Activated naive CD4-positive, alpha-beta T cell treated with Interleukin-2 at 50 U/mL for 16 hours (primary cell): Measurements from ENCODE around the gene CEP44.
"Not testable (repeated sequence)": the region's sequence is repeated elsewhere in the genome, so short reads cannot be mapped to it uniquely, and the experiment has no call there.

ENCODE experiments used
- DNase-seq: peaks from one replicate; pipeline ENCODE4 v3.0.0-alpha.2; 2020

The CEP44 gene

DNA sequence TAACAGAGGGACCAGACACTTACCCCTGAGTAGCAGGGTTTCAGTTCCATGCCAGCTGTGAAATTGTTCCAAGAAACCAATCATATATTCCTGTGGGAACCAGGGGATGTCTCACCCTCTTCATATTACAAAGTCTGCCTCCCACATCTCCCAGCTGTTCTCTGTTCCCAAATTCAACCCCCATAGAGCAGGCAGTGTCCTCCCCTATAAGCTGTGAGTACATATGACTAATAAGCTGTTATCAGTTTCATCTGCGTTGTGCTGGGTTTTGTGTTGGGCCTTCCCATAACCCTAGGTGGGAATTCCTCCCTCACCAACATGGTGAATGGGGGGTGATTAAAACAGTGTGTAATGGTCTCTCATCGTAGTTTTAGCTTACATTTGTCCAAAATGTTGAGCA is 41.0 kb downstream of the CEP44 start:
- no peak for DNase-seq

DNA sequence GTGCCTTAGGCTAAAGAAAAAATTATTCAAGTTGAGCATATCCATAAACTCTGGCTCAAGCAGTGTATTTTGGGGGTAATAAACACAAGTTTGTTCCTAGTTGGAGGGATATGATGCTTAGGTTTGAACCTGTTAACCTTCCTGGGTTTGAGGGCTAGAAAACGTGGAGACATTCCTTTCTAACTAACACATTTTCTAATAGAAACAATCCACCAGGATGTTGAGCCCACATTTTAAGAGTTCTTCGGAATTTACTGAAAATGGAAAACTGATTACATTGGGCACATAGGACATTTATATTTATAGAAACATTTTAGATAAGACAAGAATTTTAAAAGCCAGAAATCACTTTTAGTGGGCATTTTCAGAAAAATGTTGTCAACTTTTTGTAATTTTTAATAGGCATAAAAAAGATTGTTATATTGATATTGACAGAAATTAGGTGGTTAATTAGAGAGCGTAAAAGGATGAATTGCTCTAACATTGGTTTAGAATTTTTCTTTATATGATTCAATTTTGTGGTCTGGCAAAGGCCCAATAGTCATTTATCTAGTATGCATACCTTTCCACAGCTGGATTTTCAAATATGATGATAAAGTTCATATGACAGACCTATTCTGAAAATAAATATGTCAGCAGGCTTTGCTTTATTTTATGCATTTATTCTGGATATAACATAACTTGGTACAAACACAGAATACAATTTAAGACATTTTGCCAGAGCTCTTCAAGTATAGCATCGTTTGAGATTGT is 49.2 kb downstream of the CEP44 start:
- DNase-seq = no peak

DNA sequence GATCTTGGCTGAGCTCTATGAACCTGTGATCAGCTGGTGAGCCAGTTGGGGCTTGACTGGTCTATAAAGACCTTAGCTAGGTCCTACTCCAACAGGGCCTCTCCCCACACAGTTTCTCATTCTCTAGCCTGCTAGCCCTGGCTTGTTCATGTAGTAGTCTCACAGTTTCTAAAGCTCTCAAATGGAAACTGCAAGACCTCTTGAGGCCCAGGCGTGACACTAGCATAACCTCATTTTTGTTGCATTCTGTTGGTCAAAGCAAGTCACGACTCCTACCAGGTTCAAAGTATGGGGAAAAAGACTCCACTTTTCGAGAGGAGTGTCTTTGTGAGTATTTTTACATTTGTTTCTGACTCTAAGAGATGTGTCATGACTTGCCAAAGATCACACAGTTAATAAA is 50.9 kb downstream of the CEP44 start:
- no peak for DNase-seq

DNA sequence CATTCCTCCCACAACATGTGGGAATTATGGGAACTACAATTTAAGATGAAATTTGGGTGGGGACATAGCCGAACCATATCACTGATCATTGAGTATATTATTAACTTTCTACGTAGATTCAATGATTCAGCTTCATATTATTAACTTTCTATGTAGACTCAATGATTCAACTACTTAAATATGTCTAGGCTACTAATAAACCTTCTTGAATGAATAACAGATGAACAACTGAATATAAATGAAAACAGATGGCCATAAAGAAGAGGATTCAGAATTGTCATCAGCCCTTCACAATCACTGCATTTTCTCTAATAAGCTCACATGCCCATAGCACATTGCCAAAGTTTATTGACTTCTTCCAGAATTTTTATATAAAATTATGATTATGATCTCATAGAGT is 57.0 kb downstream of the CEP44 start:
- DNase-seq = no peak

DNA sequence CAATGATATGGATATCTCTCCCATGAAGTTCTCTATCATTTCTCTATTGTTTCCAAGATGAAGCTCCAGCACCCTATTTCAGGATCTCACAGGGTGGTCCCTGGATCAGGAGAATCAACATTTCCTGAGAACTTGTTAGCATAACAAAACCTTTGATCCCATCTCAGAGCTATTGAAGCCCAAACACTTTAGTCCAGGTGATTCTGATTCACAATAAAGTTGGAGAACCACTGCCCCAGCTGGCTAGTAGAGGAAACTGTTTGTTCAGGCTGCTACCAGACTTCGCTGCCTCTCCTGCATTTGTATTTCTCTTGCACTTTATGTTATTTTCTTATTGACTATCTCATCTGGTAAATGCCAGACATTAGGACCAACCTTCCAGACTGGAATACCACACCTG is 65.4 kb downstream of the CEP44 start:
- no peak for DNase-seq

DNA sequence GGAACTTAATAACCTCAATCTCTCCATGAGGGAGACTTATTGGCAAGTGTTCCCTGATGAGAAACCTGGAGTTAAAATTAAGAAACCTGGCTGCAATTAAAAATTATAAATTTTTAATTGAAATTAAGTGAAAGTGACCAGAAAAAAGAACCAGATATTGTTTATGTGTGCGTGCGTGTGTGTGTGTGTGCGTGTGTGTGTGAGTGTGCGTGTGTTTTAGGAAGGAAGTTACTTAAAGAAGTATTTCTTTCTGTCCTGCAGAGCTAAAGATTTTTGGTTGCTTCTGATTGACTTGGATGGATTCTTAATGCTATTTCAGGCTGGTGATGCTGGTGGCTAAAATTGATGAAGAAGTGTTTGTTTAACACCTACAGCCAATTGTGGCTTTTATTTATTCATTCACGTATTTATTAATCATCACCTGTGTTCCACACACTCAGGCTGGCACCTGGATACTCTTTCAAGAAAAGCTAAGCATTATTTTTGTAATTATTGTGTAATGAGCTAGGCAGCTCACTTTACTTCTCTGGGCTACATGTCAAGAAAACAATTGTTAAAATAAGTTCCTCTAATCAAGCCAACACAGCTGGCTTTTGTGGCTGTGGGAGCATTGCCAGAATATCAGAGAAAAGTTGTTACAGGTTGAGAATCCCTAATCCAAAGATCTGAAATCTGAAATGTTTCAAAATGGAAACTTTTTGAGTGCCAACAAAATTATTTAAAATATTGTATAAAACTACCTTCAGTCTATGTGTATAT is 68.5 kb downstream of the CEP44 start:
- no peak for DNase-seq

DNA sequence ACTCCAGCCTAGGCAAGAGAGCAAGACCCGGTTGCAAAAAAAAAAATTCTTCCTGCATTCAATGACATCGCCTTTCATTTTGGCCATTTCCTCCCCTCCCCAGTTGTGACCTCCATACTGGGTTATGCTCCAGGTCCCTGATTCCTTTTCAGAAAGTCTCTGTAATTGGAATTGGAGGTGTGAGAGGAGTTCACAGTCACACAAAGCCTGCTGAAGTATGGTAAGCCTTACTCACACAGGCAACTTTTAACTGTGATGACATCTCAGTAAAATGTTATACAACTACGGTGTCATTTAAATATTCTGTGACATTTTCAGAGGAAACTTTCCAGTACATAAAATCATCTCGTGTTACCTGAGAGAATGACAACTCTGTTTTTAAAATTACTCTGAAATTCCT is 73.6 kb downstream of the CEP44 start:
- DNase-seq = no peak

DNA sequence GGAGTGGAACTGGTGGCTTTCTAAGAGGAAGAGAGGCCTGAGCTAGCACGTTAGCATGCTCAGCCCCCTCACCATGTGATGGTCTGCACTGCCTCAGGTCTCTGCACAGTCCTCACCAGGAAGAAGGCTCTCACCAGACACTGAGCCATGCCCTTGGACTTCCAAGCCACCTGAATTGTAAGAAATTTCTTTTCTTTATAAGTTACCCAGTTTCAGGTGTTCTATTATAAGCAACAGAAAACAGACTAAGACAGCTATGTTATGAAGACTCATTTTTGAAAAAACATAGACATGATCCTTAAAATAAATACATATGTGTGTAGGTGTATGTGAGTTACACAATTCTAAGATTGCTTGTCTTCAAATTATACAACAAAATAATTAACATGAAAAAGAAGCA is 74.7 kb downstream of the CEP44 start:
- no peak for DNase-seq

DNA sequence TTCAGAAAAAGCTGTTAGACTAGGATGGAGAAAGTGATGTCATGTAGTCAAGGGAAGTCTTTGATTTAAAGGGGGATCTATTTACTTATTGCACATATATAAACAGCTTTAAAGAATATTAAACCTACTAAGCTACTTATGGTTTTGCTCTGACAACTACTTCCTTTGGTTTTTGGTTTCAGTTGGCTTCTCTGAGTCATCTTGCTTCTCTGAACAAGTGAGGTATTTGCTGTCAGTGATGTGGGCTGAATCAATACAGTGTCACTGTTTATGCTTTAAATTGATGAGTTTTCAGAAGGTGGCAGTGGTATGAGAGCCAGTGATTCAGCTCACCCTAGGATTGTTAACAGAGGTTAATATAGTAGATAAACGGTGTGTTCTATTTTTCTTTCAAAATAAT is 75.1 kb downstream of the CEP44 start:
- no peak for DNase-seq

DNA sequence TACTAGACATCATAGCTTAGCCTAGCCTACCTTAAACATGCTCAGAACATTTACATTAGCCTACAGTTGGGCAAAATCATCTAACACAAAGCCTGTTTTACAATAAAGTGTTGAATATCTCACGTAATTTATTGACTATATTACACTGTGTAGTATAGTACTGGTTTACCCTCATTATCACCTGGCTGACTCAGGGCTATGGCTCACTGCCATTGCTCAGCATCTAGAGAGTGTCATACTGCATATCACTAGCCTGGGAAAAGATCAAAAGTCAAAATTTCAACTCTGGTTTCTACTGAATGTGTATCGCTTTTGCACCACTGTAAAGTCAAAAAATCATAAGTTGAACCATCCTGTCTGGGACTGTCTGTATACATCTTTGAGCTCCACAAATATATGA is 78.6 kb downstream of the CEP44 start:
- no peak for DNase-seq

DNA sequence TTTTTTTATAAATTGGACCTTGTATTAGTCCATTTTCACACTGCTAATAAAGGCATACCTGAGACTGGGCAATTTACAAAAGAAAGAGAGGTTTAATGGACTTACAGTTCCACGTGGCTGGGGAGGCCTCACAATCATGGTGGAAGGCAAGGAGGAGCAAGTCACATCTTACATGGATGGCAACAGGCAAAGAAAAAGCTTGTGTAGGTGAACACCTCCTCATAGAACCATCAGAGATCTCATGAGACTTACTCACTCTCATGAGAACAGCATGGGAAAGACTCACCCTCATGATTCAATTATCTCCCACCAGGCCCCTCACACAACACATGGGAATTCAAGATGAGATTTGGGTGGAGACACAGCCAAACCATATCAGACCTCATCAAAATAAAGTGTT is 80.1 kb downstream of the CEP44 start:
- DNase-seq = not testable (repeated sequence)

DNA sequence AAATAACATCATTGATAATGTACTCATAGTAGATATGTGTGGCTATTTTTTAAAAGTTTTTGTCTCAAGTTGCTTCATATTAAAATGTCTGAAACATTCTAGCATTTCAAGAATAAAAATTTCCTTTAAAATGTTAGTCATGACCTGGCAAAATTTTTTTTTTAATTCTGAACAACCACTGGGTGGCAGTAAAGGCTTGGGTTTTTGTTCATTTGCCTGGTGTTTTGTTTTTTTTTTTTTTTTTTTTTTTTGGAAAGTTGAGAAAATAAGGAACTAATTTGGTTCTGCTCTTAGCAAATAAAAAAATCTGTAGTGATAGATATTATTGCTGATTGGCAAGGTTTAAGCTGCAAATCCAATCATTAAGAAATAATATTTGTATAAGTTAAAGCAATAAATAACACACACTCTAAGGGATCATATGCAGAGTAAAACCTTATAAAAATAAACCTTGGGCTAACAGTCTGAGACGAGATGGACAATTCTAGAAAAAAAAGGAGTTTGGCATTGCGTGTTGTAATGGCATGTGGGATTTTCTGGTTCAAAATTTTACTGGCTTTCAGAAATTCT is 81.4 kb downstream of the CEP44 start:
- DNase-seq = no peak

DNA sequence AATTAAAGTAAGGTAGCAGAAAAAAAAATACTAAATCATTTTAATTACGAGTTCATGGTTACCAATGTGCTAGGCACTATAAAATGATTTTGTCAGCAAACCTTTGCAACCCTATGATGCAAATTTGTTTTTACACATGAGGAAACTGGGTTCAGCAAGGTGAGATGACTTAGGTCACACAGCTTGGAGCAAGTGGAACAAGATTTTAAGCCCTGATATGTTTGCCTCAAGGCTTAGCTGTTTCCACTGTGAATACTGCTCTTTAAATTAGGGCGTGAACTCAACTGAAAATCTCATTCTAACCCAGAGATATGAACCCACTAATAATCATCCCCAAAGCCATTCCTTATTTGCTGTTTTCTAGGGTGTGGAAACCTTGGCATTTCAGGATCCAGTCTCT is 86.3 kb downstream of the CEP44 start:
- DNase-seq = no peak

DNA sequence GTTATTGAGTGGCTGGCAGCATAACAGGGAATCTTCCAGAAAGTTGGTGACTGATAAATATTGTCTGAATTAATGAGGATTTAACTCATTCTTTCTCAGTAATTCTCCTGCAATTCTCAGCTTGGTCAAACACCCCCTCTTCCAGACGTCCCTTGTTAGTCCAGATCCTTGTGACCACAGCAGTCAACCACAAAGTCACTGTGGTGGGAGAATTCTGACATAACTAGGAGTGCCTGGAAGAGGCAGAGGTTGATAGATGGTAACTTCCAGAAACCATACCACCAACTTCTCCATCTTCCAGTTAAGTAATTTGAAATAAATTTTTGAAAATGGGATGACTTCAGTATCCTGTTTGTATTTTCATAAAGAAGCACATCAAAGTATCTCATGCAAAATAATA is 90.1 kb downstream of the CEP44 start:
- no peak for DNase-seq

DNA sequence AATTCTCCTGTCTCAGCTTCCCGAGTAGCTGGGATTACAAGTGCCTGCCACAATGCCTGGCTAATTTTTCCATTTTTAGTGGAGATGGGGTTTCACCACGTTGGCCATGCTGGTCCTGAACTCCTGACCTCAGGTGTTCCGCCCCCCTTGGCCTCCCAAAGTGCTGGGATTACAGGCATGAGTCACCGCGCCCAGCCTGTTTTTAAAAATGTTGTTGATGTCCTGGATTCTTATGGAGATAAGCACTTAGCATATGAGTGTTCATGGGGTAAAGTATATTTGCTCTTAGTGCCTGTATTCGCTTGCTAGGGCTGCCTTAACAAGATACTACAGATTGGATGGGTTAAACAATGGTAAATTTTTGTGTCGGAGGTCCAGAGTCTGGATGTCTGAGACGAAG is 91.7 kb downstream of the CEP44 start:
- no peak for DNase-seq

DNA sequence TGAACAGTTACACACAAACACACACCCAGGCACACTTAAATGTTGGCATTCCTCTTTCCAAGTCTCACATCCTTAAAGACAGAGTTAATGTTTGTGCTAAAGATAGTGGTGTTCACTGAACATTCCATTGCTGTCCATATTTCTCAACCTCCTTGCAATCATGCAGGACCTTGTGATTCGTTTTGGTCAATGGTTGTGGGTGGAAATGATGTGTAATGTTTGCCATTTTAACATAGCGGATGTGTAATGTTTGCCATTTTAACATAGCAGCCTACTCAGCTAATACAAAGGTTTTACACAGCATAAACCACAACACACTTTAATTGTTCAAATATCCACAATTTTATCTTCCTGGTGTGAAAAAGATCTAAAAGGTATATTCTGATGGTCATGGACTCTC is 93.9 kb downstream of the CEP44 start:
- DNase-seq = no peak

DNA sequence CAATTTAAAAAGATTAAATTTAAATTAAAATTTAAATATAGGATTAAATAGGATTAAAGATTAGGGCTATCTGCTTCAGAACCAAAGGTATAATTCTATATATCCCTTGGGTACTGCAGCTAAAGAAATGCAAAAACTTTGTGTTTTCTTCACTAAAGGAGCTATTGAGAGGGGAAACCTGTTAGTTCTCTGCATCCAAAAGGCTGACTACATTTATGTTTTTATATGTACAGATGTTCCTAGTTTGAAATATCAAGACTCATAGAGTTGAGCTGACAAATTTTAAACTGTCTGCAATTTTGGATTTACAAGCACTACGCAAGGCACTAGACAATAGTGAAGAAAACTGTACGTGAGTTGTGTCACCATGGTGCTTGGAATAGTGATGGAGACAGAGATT is 95.2 kb downstream of the CEP44 start:
- no peak for DNase-seq

DNA sequence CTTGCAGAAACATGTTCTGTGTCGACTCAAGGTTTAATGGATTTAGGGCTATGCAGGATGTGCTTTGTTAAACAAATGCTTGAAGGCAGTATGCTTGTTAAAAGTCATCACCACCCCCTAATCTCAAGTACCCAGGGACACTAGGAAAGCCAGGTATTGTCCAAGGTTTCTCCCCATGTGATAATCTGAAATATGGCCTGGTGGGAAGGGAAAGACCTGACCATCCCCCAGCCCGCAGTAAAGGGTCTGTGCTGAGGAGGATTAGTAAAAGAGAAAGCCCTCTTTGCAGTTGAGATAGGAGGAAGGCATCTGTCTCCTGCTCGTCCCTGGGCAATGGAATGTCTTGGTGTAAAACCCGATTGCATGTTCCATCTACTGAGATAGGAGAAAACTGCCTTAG is 96.5 kb downstream of the CEP44 start:
- DNase-seq = not testable (repeated sequence)

DNA sequence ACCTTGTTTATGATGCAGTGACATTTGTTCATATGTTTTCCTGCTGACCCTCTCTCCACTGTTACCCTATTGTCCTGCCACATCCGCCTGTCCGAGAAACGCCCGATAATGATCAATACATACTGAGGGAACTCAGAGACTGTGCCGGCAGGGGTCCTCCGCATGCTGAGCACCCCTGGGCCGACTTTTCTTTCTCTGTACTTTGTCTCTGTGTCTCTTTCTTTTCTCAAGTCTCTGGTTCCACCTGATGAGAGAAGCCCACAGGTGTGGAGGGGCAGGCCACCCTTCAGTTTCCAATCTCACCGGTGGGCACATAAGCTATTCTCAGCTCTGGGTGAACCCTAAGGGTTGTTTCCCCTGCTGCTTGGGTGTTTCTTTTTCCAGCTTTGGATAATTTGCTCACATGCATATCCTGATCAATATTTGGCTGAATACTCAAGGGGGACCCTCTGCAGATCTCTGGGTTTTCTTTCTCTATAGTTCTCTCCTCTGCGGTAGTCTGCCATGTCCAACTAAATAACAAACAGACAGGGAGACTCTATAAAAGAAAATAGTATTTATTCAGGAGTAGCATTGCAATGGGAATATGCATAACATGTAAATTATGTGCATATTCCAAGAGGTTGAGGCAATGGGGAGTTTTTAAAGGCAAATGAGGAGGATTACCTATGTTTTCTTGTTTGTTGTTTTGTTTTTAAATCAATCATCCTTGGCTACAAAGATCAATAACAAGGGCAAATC is 97.2 kb downstream of the CEP44 start:
- DNase-seq = no peak

DNA sequence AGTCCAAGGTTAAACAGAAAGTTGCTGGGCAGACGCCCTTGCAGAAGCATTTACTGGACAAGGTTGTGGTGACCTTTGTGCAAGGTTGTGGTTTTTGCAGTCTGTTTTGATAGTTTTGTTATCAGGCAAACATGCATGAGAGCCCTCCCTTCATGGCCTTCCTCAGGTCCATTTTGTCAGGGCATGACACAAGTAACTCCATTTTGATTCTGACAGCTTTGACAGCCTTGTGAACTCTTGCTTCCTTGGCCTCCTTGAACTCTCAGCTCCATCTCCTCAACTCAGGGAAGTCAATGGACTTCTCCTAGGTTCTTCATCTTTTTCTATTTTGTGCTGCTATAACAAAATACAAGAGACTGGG is 97.7 kb downstream of the CEP44 start:
- no peak for DNase-seq
